Lower leg skin (tissue), 4 donors: ENCODE results near the gene LCT. TPM values are rescaled to one million over a fixed set of nuclear protein-coding genes. Genes with fewer than 3 reads are reported as not detected.
"Not testable (repeated sequence)": the region's sequence is repeated elsewhere in the genome, so short reads cannot be mapped to it uniquely, and the experiment has no call there.

Source experiments
- DNase-seq, 2 donors: peaks; one replicate each; pipeline ENCODE4 v3.0.0-alpha.2; 2019; ENCODE audit warnings: low spot score in 2 of 2
- H3K4me3 ChIP-seq: fragments of 200-600 bp; sonication (generic); 2 replicates; pipeline ENCODE4 v1.5.1; 2017; ENCODE audit warnings: mild to moderate bottlenecking, low read depth; ENCODE audit not compliant: poor library complexity, severe bottlenecking
- CTCF ChIP-seq, 3 donors: fragments of 450-650 bp; IDR thresholded peaks; one replicate each; pipeline ENCODE4 v1.5.1; 2016; ENCODE audit warnings: antibody characterized with exemption in 3 of 3, mild to moderate bottlenecking in 3 of 3, moderate library complexity in 2 of 3
- POLR2A ChIP-seq, 2 donors: fragments of 450-650 bp; IDR thresholded peaks; one replicate each; pipeline ENCODE4 v1.6.1; 2016 to 2017; ENCODE audit warnings: antibody characterized with exemption in 2 of 2, mild to moderate bottlenecking in 1 of 2, moderate library complexity in 1 of 2
- WGBS, 2 donors: methylation state at CpG; one replicate each; pipeline ENCODE4 v1.1.5; 2018; 5-methylcytosine and 5-hydroxymethylcytosine counted together
- intact Hi-C: fragments of 100-400 bp; cut with DNase I; formaldehyde crosslinking; loops from one replicate; pipeline ENCODE4 v1.15.0; 2023; ENCODE audit warnings: low total_unique reads
- total RNA-seq, 4 donors: library from RNA; depleted of rRNA; stranded (reverse); fragments of >200 nt; gene quantifications; one replicate each; pipeline ENCODE4 v1.1.0, GENCODE V29; 2016

The LCT gene
- total RNA-seq, 4 donors from 2014 or later, result 0.03 to 0.15 TPM; not detected in 2

GRCh38 chr2:135815269-135815668 is 21.7 kb downstream of the LCT start:
- no peak overlapping the region for H3K4me3 ChIP-seq
- intact Hi-C loops, result no loop called here
- DNase-seq, result no peak
- 72 to 78% methylated on average over 3 of the region's 3 CpGs for WGBS, 2 donors
- TF ChIP-seq POLR2A (IDR thresholded peaks at IDR 0.05) (no peak), CTCF (IDR thresholded peaks at IDR 0.05) (no peak)

GRCh38 chr2:135812907-135813511 is 24.0 kb downstream of the LCT start:
- intact Hi-C loops, result no loop called here
- WGBS, 2 donors, result 67 to 80% methylated on average over 2 of the region's 2 CpGs

GRCh38 chr2:135807874-135808273 is 29.1 kb downstream of the LCT start:
- 89 to 93% methylated on average over 3 of the region's 3 CpGs for WGBS, 2 donors
- intact Hi-C loops, DNase-seq, H3K4me3 ChIP-seq: not testable (repeated sequence)

More at GRCh38 chr2:135812907-135813511, 24.0 kb downstream of the LCT start:
- TF ChIP-seq CTCF (IDR thresholded peaks at IDR 0.05) (no peak), POLR2A (IDR thresholded peaks at IDR 0.05) (no peak)
- no peak overlapping the region for H3K4me3 ChIP-seq
- DNase-seq, result no peak

GRCh38 chr2:135803278-135803677 is 33.7 kb downstream of the LCT start:
- TF ChIP-seq CTCF (IDR thresholded peaks at IDR 0.05) (no peak), POLR2A (IDR thresholded peaks at IDR 0.05) (no peak)
- intact Hi-C loops, result no loop called here
- no peak overlapping the region for H3K4me3 ChIP-seq
- WGBS, 2 donors, result 94 to 98% methylated on average over 2 of the region's 2 CpGs
- DNase-seq, result no peak

- DNase-seq, result no peak
- no peak overlapping the region for H3K4me3 ChIP-seq
- intact Hi-C loops, result no loop called here
- WGBS, 2 donors, result 65% methylated on average over 3 of the region's 3 CpGs
- TF ChIP-seq POLR2A (IDR thresholded peaks at IDR 0.05) (no peak), CTCF (IDR thresholded peaks at IDR 0.05) (no peak)
These were observed 34.6 kb downstream of the LCT start for GRCh38 chr2:135802350-135802749.

- intact Hi-C loops, result no loop called here
- peak in 1 of 2 donors; percentile 54 for DNase-seq
- no peak overlapping the region for H3K4me3 ChIP-seq
- 86 to 91% methylated on average over 9 of the region's 9 CpGs for WGBS, 2 donors
- TF ChIP-seq POLR2A (IDR thresholded peaks at IDR 0.05), result no peak
- no peak for TF ChIP-seq CTCF (IDR thresholded peaks at IDR 0.05)
These were observed 36.2 kb downstream of the LCT start for GRCh38 chr2:135800513-135801460.
